Gastrocnemius medialis (tissue), 4 donors: Measurements from ENCODE around the gene SLCO4A1. TPM values are rescaled to one million over a fixed set of nuclear protein-coding genes. Genes with fewer than 3 reads are reported as not detected.

Experiments
- ATAC-seq, 2 donors: fragments of 150-250 bp; one replicate each; pipeline ENCODE4 v1.9.1; 2016
- DNase-seq, 2 donors: peaks; one replicate each; pipeline ENCODE4 v3.0.0-alpha.2; 2019
- H3K27ac ChIP-seq, 4 donors: fragments of 200-600 bp; sonication (generic); 1 replicate in 1 of 4; 2 replicates in 3 of 4; pipeline ENCODE4 v1.5.1; 2016 to 2018; ENCODE audit warnings: mild to moderate bottlenecking in 2 of 4, moderate library complexity in 1 of 4
- H3K27me3 ChIP-seq, 3 donors: fragments of 200-600 bp; sonication (generic) in 2 of 3; 1 replicate in 1 of 3; 2 replicates in 2 of 3; pipeline versions ENCODE4 v1.5.1 to v1.6.0; 2016 to 2019; ENCODE audit warnings: mild to moderate bottlenecking in 1 of 3, moderate library complexity in 1 of 3
- H3K36me3 ChIP-seq, 2 donors: fragments of 200-600 bp; sonication (generic) in 1 of 2; one replicate each; pipeline ENCODE4 v1.5.1; 2017 to 2018
- H3K4me1 ChIP-seq, 2 donors: fragments of 200-600 bp; sonication (generic) in 1 of 2; one replicate each; pipeline ENCODE4 v1.5.1; 2016 to 2017; ENCODE audit warnings: mild to moderate bottlenecking in 2 of 2
- H3K4me3 ChIP-seq, 4 donors: fragments of 200-600 bp; sonication (generic) in 3 of 4; 1 replicate in 1 of 4; 2 replicates in 3 of 4; pipeline ENCODE4 v1.5.1; 2016 to 2019; ENCODE audit warnings: mild to moderate bottlenecking in 2 of 4
- H3K9me3 ChIP-seq, 3 donors: fragments of 200-600 bp; sonication (generic) in 2 of 3; 1 replicate in 1 of 3; 2 replicates in 2 of 3; pipeline ENCODE4 v1.5.1; 2016 to 2019
- POLR2A ChIP-seq, 2 donors: fragments of 450-650 bp; IDR thresholded peaks; one replicate each; pipeline ENCODE4 v1.6.1; 2017; ENCODE audit warnings: antibody characterized with exemption in 2 of 2, mild to moderate bottlenecking in 2 of 2, moderate library complexity in 2 of 2
- in situ Hi-C, 4 donors: fragments of 200-750 bp; cut with MboI; loops; one replicate each; pipeline versions ENCODE4 v1.15.0 to v1.8.0; 2017; ENCODE audit warnings: low sequenced_read_pairs in 4 of 4
- intact Hi-C: fragments of 100-400 bp; cut with DNase I; formaldehyde crosslinking; loops from one replicate; pipeline ENCODE4 v1.15.1; 2023; ENCODE audit warnings: low total_unique reads
- total RNA-seq, 4 donors: library from RNA; depleted of rRNA; stranded (reverse); fragments of >200 nt; gene quantifications; one replicate each; pipeline versions ENCODE4 v1.1.0 to v1.2.3, GENCODE V29; 2016
- TF ChIP-seq, protein P1 (sequence below), 5 experiments: fragments of 450-650 bp in 3 of 5; fragments of 200-600 bp in 2 of 5; sonication (generic) in 2 of 5; IDR thresholded peaks in 4 of 5; conservative IDR thresholded peaks in 1 of 5; 1 replicate in 4 of 5; 2 replicates in 1 of 5; pipeline ENCODE4 v1.5.1; 2016 to 2019; ENCODE audit warnings: antibody characterized with exemption in 5 of 5, mild to moderate bottlenecking in 3 of 5, moderate library complexity in 3 of 5

Gene SLCO4A1
- total RNA-seq, 4 donors from 2014 or later = 20.4 to 26.9 (median 21.8) TPM

DNA sequence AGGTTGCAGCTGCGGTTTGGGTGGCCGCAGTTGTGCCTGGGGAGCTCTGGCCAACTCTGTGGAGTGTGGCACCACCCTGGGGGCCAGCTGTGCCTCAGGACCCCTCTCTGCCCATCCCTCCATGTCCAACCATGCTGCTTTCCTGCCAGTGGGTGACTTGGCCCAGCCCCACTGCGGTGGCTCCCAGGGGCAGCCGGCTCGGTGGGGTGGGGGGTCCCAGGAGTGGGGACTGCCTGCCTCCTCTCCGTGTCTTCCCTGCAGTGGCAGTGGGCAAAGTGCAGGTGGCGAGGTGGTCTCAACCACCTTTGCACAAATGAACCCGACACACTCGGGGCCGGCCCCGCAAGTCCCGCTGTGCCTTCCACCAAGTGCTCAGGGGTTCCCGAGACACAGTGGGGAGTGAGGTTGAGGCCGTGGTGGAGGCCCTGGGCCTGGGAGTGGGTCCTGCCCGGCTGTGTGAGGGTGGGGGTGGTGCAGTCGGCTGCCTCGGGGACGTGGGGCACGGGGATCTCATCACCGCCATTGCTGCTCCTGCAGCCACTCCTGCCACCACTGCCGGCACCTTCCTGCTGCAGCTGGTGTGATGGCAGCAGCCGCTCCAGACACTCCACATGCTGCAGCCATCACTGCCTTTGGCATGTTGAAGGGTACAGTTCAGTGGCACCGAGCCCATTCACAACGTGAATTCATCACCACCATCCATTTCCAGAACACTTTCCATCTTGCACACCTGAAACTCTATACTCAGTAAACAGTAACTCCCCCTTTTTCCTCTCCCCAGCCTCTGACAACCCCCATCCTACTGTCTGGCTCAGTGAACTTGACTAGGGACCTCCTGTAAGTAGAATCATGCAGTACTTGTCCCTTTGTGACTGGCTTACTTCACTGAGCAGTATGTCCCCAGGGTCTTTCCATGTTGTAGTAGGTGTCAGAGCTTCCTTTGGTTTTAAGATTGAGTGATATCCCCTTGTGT, 10.7 kb upstream of the SLCO4A1 start:
- Histone ChIP-seq H3K4me1 (no peaks in the 10 kb centered on the region), H3K4me3 (no peak overlapping the region), H3K9me3 (no peaks in the 10 kb centered on the region), H3K27me3 (peaks cover 6 to 18% (median 10%) of the 10 kb centered on the region in 3 donors), H3K27ac (peak overlapping the region in 1 of 4 donors; percentile 27), H3K36me3 (no peaks in the 10 kb centered on the region)
- TF ChIP-seq, protein P1, sequence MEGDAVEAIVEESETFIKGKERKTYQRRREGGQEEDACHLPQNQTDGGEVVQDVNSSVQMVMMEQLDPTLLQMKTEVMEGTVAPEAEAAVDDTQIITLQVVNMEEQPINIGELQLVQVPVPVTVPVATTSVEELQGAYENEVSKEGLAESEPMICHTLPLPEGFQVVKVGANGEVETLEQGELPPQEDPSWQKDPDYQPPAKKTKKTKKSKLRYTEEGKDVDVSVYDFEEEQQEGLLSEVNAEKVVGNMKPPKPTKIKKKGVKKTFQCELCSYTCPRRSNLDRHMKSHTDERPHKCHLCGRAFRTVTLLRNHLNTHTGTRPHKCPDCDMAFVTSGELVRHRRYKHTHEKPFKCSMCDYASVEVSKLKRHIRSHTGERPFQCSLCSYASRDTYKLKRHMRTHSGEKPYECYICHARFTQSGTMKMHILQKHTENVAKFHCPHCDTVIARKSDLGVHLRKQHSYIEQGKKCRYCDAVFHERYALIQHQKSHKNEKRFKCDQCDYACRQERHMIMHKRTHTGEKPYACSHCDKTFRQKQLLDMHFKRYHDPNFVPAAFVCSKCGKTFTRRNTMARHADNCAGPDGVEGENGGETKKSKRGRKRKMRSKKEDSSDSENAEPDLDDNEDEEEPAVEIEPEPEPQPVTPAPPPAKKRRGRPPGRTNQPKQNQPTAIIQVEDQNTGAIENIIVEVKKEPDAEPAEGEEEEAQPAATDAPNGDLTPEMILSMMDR (IDR thresholded peaks at IDR 0.05 in 4 of 5, conservative IDR thresholded peaks at IDR 0.05 in 1 of 5) = no peak
- no peak for TF ChIP-seq POLR2A (IDR thresholded peaks at IDR 0.05)
- DNase-seq (no peak), ATAC-seq (no peak)
- in situ Hi-C loops = no loop called here
- intact Hi-C loops = no loop called here

DNA sequence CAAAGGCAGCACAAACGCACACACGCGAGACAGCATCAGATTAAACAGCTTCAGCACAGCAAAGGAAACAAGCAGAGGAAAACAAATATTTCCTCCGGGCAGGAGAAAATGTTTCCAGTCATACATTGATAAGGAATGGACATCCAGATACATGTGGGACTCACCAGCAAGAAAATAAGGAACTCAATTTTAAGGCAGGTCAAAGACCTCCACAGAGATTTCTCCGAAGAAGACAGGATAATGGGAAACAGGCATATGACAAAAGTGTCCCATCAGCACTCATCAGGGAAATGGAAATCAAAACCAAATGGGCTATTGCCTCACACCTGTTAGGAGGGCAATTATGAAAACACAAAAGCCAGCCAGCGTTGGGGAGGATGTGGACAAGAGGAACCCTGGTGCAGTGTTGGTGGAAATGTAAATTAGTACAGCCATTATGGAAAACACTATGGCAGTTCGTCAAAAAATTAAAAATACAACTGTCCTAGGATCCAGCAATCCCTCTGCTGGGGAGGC, 9.7 kb upstream of the SLCO4A1 start:
- TF ChIP-seq POLR2A (IDR thresholded peaks at IDR 0.05) = no peak
- TF ChIP-seq, protein P1 (IDR thresholded peaks at IDR 0.05 in 4 of 5, conservative IDR thresholded peaks at IDR 0.05 in 1 of 5) = no peak
- ATAC-seq (no peak), DNase-seq (no peak)
- H3K4me3 ChIP-seq = no peak overlapping the region
- H3K36me3 ChIP-seq = no peaks in the 10 kb centered on the region
- H3K4me1 ChIP-seq = no peaks in the 10 kb centered on the region
- intact Hi-C loops = no loop called here
- H3K27ac ChIP-seq = peak overlapping the region in 1 of 4 donors; percentile 27
- H3K27me3 ChIP-seq = peaks cover 6 to 18% (median 10%) of the 10 kb centered on the region in 3 donors
- in situ Hi-C loops = no loop called here
- no peaks in the 10 kb centered on the region for H3K9me3 ChIP-seq

DNA sequence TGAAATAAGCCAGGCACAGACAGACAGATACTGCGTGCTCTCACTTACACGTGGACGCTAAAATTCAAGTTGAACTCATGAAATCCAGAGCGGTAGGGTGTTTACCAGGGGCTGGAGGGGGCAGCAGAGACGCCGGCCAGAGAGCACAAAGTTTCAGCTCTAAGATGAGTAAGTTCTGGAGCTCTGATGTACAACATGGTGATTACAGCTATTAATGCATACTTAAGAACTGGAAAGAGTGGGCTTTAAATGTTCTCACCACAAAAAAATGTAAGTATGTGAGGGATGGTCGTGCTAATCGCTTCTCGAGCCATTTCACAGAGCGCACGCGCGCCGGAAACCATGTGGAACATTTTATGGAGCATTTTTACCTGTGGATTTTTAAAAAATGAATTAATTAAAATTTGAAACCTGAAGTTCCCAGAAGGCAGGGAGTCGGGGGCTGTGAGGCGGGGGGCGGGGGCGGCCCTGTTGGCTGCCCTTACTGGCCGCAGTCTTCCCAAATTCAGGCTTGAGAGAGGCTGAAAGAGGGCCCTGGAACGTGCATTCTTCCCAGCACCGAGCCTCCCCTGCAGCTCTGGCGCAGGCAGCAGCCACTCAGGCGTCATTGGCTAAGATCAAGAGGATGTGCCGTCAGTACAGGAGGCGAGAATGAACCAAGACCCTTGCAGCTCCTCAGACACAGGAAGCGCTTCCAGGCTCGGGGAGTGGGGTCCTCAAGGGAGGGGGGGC, 8.5 kb upstream of the SLCO4A1 start:
- peaks cover 6 to 18% (median 10%) of the 10 kb centered on the region in 3 donors for H3K27me3 ChIP-seq
- no peak for ATAC-seq
- intact Hi-C loops = no loop called here
- no peak overlapping the region for H3K4me3 ChIP-seq
- H3K27ac ChIP-seq = no peak overlapping the region
- TF ChIP-seq, protein P1 (IDR thresholded peaks at IDR 0.05 in 4 of 5, conservative IDR thresholded peaks at IDR 0.05 in 1 of 5) = no peak
- TF ChIP-seq POLR2A (IDR thresholded peaks at IDR 0.05) = no peak
- H3K36me3 ChIP-seq = no peaks in the 10 kb centered on the region
- in situ Hi-C loops = no loop called here
- H3K9me3 ChIP-seq = no peaks in the 10 kb centered on the region
- H3K4me1 ChIP-seq = no peaks in the 10 kb centered on the region
- no peak for DNase-seq

DNA sequence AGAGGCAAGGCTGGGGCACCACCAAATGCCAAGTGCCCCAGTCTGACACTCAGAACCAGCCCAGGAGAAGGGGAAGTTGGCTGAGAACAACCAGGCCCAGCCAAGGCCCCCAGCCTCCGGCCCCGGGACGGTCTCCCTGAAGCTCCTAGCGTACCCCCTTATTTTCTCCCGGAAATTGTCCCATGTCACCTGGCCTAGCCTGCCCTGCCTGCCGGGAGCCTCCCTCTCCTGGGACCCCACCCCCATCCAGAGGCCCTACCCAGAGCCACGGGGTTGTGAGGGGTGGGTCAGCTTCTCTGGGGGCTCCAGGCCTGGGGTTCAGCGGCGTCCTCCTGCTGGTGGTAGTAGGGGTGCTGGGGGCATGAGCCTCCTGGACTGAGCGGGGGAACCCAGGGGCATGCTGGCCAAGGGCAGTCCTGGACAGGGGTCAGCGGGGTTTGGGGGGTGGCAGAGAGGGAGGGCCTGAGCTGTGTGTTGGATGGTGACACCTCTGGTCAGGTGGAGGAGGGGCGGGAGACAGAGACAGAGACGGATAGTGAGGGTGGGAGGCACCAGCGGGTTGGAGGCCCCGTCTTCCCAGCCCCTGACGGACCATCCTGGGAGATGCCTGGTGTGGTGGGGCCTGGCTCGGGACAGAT, 7.9 kb upstream of the SLCO4A1 start:
- intact Hi-C loops = no loop called here
- DNase-seq (no peak), ATAC-seq (no peak)
- H3K4me3 ChIP-seq = no peak overlapping the region
- no peaks in the 10 kb centered on the region for H3K4me1 ChIP-seq
- TF ChIP-seq, protein P1 (IDR thresholded peaks at IDR 0.05 in 4 of 5, conservative IDR thresholded peaks at IDR 0.05 in 1 of 5) = no peak
- TF ChIP-seq POLR2A (IDR thresholded peaks at IDR 0.05) = no peak
- H3K36me3 ChIP-seq = no peaks in the 10 kb centered on the region
- H3K27me3 ChIP-seq = peaks cover 6 to 18% (median 10%) of the 10 kb centered on the region in 3 donors
- no peak overlapping the region for H3K27ac ChIP-seq
- no peaks in the 10 kb centered on the region for H3K9me3 ChIP-seq
- in situ Hi-C loops = no loop called here
